Chondrocyte (in vitro differentiated cells): ENCODE measurements around the gene HSPA9. TPM values are rescaled to one million over a fixed set of nuclear protein-coding genes. Genes with fewer than 3 reads are reported as not detected.

Source experiments
- DNase-seq: peaks from one replicate; pipeline ENCODE4 v3.0.0; 2021; ENCODE audit warnings: mixed read lengths, low spot score
- H3K27ac Mint-ChIP-seq: one replicate; pipeline ENCODE4 v1.8.0; 2021; ENCODE audit warnings: mild to moderate bottlenecking, moderate library complexity, mixed read lengths; ENCODE audit not compliant: unreplicated experiment
- H3K27me3 Mint-ChIP-seq: 2 replicates; pipeline ENCODE4 v1.8.0; 2021; ENCODE audit warnings: low read depth, mixed read lengths
- H3K36me3 Mint-ChIP-seq: 2 replicates; pipeline ENCODE4 v1.8.0; 2021; ENCODE audit warnings: low read depth, mixed read lengths
- H3K4me1 Mint-ChIP-seq: 2 replicates; pipeline ENCODE4 v1.8.0; 2021; ENCODE audit warnings: low read depth, mild to moderate bottlenecking, mixed read lengths
- H3K4me3 Mint-ChIP-seq: one replicate; pipeline ENCODE4 v1.8.0; 2021; ENCODE audit warnings: mild to moderate bottlenecking, moderate library complexity, mixed read lengths; ENCODE audit not compliant: unreplicated experiment
- H3K9me3 Mint-ChIP-seq: 2 replicates; pipeline ENCODE4 v1.8.0; 2021; ENCODE audit warnings: low read depth, mixed read lengths
- total RNA-seq: library from RNA; stranded (reverse); gene quantifications from 3 replicates; pipeline ENCODE4 v1.2.1, GENCODE V29; 2021
- TF ChIP-seq, protein P1 (sequence below): fragments of 200-600 bp; sonication (generic); IDR thresholded peaks from 2 replicates; pipeline ENCODE4 v1.5.0; 2021; ENCODE audit warnings: antibody characterized with exemption, mild to moderate bottlenecking, moderate library complexity

HSPA9 gene
- total RNA-seq, 1 donor from 2014 or later, result 241 TPM

DNA sequence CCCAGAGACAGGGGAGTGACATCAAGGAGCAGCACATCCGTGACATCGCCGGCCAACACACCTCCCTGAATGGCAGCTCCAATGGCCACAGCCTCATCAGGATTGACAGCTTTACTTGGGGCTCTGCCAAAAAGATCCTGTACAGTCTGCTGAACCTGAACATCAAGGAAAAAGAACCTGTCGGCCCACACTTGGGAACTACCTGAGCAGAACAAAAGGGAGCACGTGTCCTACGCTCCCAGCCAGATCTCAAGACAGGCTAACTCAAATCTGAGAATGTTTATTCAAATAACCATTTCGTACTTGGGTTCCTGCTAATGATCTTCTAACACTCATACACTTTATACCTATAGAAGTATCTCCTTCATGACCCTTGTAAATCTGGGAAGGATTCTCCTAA lies 15.3 kb downstream of the HSPA9 start:
- peaks cover 7% of the 10 kb centered on the region for H3K4me1 Mint-ChIP-seq
- peak overlapping the region; percentile 70 for H3K27ac Mint-ChIP-seq
- no peak for DNase-seq
- H3K27me3 Mint-ChIP-seq, result no peaks in the 10 kb centered on the region
- TF ChIP-seq, protein P1, sequence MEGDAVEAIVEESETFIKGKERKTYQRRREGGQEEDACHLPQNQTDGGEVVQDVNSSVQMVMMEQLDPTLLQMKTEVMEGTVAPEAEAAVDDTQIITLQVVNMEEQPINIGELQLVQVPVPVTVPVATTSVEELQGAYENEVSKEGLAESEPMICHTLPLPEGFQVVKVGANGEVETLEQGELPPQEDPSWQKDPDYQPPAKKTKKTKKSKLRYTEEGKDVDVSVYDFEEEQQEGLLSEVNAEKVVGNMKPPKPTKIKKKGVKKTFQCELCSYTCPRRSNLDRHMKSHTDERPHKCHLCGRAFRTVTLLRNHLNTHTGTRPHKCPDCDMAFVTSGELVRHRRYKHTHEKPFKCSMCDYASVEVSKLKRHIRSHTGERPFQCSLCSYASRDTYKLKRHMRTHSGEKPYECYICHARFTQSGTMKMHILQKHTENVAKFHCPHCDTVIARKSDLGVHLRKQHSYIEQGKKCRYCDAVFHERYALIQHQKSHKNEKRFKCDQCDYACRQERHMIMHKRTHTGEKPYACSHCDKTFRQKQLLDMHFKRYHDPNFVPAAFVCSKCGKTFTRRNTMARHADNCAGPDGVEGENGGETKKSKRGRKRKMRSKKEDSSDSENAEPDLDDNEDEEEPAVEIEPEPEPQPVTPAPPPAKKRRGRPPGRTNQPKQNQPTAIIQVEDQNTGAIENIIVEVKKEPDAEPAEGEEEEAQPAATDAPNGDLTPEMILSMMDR, result no peak
- peaks cover 57% of the 10 kb centered on the region for H3K36me3 Mint-ChIP-seq
- no peaks in the 10 kb centered on the region for H3K9me3 Mint-ChIP-seq
- no peak overlapping the region for H3K4me3 Mint-ChIP-seq

- H3K4me3 Mint-ChIP-seq, result no peak overlapping the region
- TF ChIP-seq, protein P1, result no peak
- H3K4me1 Mint-ChIP-seq, result no peaks in the 10 kb centered on the region
- no peaks in the 10 kb centered on the region for H3K9me3 Mint-ChIP-seq
- H3K27me3 Mint-ChIP-seq, result no peaks in the 10 kb centered on the region
- H3K36me3 Mint-ChIP-seq, result peaks cover 58% of the 10 kb centered on the region
- DNase-seq, result no peak
- no peak overlapping the region for H3K27ac Mint-ChIP-seq
These were observed 17.5 kb downstream of the HSPA9 start for GRCh38 chr5:138557677-138558076.

DNA sequence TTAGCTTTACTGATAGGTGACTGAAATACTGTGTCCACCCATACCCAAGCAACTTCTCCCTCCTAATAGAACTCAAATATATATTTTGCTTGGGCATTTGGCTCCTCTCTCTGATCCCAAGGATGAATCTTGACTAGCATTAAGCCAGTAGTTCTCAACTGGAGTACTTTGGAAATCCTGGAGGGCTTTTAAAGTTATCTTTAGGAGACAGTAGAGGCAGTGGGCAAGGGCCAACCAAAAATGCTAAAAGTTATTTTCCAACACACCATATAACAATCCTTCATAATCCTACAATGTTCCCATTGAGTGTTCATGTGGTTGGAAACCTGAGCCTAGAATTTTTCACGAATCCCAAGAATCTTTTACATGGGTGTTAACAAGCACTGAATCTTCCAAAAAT lies 21.1 kb downstream of the HSPA9 start:
- Mint-ChIP-seq H3K27ac (no peak overlapping the region), H3K36me3 (peaks cover 36% of the 10 kb centered on the region), H3K27me3 (no peaks in the 10 kb centered on the region), H3K9me3 (no peaks in the 10 kb centered on the region), H3K4me1 (peaks cover 3% of the 10 kb centered on the region), H3K4me3 (no peak overlapping the region)
- TF ChIP-seq, protein P1, result no peak
- no peak for DNase-seq

DNA sequence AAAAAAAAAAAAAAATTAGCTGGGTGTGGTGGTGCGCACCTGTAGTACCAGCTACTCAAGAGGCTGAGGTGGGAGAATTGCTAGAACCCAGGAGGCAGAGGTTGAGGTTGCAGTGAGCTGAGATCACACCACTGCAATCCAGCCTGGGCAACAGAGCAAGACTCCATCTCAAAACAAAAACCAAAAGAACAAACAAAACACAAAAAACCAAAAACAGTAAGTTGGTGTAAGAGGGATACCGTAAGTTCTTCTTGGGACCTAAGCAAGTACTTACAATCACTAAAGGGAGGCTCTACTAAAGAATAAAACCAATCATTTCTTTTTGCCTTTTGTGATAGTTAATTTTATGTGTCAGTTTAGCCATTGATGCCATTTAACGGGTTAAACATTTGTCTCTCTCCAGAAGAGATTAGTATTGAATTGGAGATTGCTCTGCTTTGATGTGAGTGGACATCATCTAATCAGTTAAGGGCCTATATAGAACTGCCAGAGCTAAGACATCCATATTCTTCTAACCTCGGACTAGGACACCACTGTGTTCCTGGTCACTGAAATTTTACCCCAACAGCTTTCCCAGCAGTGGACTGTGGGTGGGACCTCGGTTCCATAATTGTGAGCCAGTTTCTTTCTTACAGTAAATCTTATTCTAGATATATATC lies 21.6 kb downstream of the HSPA9 start:
- TF ChIP-seq, protein P1, result no peak
- Mint-ChIP-seq H3K27ac (peak overlapping the region; percentile 32), H3K9me3 (no peaks in the 10 kb centered on the region), H3K27me3 (no peaks in the 10 kb centered on the region), H3K4me3 (no peak overlapping the region), H3K4me1 (peaks cover 3% of the 10 kb centered on the region), H3K36me3 (peaks cover 31% of the 10 kb centered on the region)
- no peak for DNase-seq

DNA sequence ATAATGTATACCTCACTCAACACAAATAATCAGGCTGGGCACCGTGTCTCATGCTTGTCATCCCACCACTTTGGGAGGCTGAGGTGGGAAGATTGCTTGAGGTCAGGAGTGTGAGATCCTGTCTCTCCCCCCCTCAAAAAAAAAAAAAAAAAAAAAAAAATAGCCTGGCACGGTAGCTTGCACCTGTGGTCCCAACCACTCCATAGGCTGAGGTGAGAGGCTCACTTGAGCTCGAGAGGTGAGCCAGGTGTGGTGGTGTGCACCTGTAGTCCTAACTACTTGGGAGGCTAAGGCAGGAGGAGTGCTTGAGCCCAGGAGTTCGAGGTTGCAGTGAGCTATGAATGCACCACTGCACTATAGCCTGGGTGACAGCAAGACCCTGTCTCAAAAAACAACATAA lies 22.5 kb downstream of the HSPA9 start:
- Mint-ChIP-seq H3K27ac (no peak overlapping the region), H3K4me3 (no peak overlapping the region), H3K4me1 (peaks cover 11% of the 10 kb centered on the region), H3K36me3 (peaks cover 23% of the 10 kb centered on the region), H3K9me3 (no peaks in the 10 kb centered on the region), H3K27me3 (no peaks in the 10 kb centered on the region)
- TF ChIP-seq, protein P1, result no peak
- DNase-seq, result no peak
